ENCODE results near the gene TOPAZ1. TPM values are rescaled to one million over a fixed set of nuclear protein-coding genes. Genes with fewer than 3 reads are reported as not detected.

TOPAZ1 gene
- total and polyA plus RNA-seq, 2 of the 8 experiments (the other 6 are each of a cell fraction or from before 2014, with no cell fraction given): not detected

GRCh38 chr3:44339181-44340057 is 97.7 kb downstream of the TOPAZ1 start (continued):
- TF ChIP-seq, protein P1, sequence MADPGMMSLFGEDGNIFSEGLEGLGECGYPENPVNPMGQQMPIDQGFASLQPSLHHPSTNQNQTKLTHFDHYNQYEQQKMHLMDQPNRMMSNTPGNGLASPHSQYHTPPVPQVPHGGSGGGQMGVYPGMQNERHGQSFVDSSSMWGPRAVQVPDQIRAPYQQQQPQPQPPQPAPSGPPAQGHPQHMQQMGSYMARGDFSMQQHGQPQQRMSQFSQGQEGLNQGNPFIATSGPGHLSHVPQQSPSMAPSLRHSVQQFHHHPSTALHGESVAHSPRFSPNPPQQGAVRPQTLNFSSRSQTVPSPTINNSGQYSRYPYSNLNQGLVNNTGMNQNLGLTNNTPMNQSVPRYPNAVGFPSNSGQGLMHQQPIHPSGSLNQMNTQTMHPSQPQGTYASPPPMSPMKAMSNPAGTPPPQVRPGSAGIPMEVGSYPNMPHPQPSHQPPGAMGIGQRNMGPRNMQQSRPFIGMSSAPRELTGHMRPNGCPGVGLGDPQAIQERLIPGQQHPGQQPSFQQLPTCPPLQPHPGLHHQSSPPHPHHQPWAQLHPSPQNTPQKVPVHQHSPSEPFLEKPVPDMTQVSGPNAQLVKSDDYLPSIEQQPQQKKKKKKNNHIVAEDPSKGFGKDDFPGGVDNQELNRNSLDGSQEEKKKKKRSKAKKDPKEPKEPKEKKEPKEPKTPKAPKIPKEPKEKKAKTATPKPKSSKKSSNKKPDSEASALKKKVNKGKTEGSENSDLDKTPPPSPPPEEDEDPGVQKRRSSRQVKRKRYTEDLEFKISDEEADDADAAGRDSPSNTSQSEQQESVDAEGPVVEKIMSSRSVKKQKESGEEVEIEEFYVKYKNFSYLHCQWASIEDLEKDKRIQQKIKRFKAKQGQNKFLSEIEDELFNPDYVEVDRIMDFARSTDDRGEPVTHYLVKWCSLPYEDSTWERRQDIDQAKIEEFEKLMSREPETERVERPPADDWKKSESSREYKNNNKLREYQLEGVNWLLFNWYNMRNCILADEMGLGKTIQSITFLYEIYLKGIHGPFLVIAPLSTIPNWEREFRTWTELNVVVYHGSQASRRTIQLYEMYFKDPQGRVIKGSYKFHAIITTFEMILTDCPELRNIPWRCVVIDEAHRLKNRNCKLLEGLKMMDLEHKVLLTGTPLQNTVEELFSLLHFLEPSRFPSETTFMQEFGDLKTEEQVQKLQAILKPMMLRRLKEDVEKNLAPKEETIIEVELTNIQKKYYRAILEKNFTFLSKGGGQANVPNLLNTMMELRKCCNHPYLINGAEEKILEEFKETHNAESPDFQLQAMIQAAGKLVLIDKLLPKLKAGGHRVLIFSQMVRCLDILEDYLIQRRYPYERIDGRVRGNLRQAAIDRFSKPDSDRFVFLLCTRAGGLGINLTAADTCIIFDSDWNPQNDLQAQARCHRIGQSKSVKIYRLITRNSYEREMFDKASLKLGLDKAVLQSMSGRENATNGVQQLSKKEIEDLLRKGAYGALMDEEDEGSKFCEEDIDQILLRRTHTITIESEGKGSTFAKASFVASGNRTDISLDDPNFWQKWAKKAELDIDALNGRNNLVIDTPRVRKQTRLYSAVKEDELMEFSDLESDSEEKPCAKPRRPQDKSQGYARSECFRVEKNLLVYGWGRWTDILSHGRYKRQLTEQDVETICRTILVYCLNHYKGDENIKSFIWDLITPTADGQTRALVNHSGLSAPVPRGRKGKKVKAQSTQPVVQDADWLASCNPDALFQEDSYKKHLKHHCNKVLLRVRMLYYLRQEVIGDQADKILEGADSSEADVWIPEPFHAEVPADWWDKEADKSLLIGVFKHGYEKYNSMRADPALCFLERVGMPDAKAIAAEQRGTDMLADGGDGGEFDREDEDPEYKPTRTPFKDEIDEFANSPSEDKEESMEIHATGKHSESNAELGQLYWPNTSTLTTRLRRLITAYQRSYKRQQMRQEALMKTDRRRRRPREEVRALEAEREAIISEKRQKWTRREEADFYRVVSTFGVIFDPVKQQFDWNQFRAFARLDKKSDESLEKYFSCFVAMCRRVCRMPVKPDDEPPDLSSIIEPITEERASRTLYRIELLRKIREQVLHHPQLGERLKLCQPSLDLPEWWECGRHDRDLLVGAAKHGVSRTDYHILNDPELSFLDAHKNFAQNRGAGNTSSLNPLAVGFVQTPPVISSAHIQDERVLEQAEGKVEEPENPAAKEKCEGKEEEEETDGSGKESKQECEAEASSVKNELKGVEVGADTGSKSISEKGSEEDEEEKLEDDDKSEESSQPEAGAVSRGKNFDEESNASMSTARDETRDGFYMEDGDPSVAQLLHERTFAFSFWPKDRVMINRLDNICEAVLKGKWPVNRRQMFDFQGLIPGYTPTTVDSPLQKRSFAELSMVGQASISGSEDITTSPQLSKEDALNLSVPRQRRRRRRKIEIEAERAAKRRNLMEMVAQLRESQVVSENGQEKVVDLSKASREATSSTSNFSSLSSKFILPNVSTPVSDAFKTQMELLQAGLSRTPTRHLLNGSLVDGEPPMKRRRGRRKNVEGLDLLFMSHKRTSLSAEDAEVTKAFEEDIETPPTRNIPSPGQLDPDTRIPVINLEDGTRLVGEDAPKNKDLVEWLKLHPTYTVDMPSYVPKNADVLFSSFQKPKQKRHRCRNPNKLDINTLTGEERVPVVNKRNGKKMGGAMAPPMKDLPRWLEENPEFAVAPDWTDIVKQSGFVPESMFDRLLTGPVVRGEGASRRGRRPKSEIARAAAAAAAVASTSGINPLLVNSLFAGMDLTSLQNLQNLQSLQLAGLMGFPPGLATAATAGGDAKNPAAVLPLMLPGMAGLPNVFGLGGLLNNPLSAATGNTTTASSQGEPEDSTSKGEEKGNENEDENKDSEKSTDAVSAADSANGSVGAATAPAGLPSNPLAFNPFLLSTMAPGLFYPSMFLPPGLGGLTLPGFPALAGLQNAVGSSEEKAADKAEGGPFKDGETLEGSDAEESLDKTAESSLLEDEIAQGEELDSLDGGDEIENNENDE (IDR thresholded peaks at IDR 0.05; ENCODE audit: insufficient replicate concordance, low read length): no peak
- TF ChIP-seq RXRA (IDR thresholded peaks at IDR 0.05; ENCODE audit: insufficient read depth, low read depth, low read length): no peak
- no peak for TF ChIP-seq E2F6 (IDR thresholded peaks at IDR 0.05)
- no peak for TF ChIP-seq MAFK (IDR thresholded peaks at IDR 0.05; ENCODE audit: low read depth, low read length)
- TF ChIP-seq CBX8 (IDR thresholded peaks at IDR 0.05; ENCODE audit: borderline replicate concordance, low read depth, low read length): no peak
- no peak for TF ChIP-seq NRF1 (IDR thresholded peaks at IDR 0.05; ENCODE audit: low read depth, low read length)
- no peak for TF ChIP-seq HDAC2 (IDR thresholded peaks at IDR 0.05; ENCODE audit: borderline replicate concordance in 1 of 2, low read depth in 2 of 2, low read length in 2 of 2)
- TF ChIP-seq EZH2 (IDR thresholded peaks at IDR 0.05; ENCODE audit: low read depth, low read length, severe bottlenecking): no peak

Data from H1 (cell line).